Activated CD4-positive, CD25-positive, alpha-beta regulatory T cell treated with anti-CD3 and anti-CD28 coated beads, Interleukin-2, amount 50 U/mL, for 24 hours (primary cell): Measurements from ENCODE around the gene ZNF358.
A peak's percentile ranks its signal among the peaks of the same experiment; 100 is the strongest.

ENCODE experiments used
- ATAC-seq, 2 donors: fragments of 150-1000 bp; cut with Tn5 transposase; one replicate each; pipeline ENCODE4 v1.10.0; 2021; ENCODE audit warnings: mild to moderate bottlenecking in 1 of 2, moderate library complexity in 1 of 2

Gene ZNF358

DNA sequence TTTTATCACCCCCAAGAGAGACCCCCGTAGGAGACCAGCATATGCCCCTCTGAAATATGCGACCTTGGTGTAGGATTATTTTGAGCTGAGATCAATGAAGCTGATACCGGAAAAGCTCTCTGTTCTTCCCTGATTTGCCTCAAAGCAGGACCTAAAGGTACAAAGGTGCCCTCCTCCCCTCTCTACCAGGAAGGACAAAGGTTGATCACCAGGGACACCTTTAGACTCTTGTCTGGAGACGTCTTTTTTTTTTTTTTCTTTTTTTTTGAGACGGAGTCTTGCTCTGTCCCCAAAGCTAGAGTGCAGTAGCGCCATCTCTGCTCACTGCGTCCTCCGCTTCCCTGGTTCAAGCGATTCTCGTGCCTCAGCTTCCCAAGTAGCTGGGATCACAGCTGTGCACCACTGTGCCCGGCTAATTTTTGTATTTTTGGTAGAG lies 26.3 kb upstream of the ZNF358 start:
- ATAC-seq = no peak

- ATAC-seq = peak; percentile 14 to 41
Observed at GRCh38 chr19:7492142-7492541, 23.8 kb upstream of the ZNF358 start.

GRCh38 chr19:7492558-7492957 lies 23.3 kb upstream of the ZNF358 start:
- ATAC-seq = no peak

- no peak for ATAC-seq
Observed at GRCh38 chr19:7494416-7495098, 21.3 kb upstream of the ZNF358 start.

GRCh38 chr19:7497292-7497691 lies 18.6 kb upstream of the ZNF358 start:
- ATAC-seq = no peak

- ATAC-seq = peak in 1 of 2 donors; percentile 30
Observed at GRCh38 chr19:7500811-7501450, 15.0 kb upstream of the ZNF358 start.

DNA sequence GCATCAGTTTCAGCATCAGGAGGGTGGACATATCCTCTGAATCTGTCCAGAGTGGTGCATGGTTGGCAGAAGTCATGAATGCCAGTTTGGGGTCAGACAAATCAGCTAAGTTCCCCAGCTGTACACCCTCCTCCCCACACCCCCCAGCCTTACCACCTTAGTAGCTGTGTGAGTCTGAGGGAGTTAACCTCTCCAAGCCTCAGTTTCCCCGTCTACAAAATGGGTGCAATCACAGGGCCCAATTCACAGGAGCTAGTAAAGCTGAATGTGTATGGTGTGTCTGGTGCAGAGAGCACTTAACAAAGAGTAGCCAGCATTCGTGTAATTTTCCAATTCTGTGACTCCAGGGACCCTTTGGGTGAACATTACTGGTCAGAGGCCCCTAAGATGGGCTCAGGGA lies 13.4 kb upstream of the ZNF358 start:
- no peak for ATAC-seq

GRCh38 chr19:7504684-7505083 lies 11.2 kb upstream of the ZNF358 start:
- no peak for ATAC-seq

GRCh38 chr19:7505288-7505681 lies 10.6 kb upstream of the ZNF358 start:
- no peak for ATAC-seq

DNA sequence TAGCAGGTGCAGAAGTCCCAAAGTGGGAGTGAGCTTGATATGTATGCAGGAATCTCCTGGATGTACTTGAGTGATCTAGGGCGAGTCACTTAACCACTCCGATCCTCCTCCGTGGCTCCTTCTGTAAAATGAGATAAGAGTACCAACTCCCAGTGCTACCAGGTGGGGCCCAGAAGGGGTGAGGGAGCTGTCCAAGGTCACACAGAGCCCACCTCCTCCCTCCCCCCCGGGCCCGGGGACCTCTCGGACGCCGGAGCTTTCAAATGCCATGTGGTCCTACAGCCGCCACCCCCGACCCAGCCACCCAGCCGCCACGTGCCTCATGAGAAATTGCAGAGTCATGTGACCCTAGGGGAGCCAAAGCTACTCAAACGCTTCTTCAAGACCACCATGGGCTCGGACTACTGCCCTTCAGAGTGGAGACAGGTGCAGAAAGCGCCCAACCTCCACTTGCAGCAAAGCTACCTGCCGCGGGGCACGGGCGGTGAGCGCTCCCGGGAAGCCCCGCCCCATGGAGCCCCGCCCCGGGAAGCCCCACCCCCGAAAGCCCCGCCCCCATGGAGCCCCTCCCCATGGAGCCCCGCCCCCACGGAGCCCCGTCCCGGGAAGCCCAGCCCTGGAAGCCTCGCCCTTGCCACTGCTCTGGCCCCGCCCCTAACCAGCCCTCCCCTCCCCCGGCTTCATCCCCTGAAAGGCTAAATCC lies 10.1 kb upstream of the ZNF358 start:
- ATAC-seq = peak in 1 of 2 donors; percentile 33

DNA sequence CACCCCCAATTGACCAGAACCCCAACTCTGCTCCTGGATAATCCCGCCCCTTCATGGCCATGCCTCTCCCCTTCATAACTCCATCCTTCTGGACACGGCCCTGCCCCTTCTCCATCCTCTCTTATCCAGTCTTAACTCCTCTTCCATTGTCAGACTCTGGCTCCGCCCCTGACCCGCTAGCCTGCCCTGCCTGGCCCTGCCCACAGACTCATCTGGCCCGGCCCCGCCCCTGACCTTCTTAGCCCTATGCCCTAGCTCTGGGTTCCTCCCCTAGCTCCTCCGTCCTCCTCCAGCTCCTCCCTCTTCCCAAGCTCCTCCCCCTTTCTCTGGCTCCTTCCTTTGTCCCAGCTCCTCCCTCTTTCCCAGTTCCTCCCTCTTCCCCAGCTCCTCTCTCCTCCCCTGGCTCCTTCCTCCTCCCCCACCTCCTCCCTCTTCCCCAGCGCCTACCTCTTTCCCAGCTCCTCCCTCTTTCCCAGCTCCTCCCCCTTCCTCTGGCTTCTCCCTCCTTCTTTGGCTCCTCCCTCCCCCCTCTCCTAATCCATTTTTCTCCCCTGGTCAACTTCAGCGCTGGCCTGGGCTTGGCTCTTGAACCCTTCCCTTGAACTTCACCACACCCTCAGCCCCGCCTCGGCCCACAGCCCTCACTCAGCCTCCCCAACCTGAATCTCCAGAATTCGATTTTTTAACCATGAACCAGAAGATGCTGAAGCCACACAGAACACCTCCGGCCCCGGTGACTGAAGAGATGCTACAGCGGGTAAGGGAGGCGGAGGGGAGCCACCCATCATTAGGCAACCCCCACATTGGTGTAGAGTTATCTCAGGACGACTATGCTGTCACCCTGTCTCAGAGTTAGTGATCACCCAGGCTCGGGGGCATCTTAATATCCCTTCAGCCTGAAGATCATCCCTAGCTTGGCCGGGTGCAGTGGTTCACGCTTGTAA lies 9.2 kb upstream of the ZNF358 start:
- peak; percentile 51 to 73 for ATAC-seq

GRCh38 chr19:7507884-7508283 lies 8.0 kb upstream of the ZNF358 start:
- peak; percentile 18 to 22 for ATAC-seq

DNA sequence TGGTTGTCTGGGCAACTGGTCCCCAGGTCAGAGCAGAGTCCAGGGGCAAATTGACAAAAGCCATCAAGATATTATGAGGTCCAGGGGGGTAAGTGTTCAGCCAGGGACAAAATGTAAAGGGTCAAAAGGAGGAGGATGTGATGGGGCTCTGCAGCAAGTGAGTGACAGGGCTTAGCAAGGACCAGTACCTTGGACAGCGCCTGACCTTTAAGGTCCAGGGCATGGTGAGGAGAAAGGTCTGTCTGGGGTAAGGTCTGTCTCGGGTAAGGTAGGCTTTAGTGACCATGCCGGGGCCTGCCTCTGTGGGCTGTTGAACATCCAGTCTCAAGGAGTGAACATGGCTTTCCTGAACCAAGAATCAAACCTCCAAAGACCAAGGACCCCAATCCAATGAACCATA lies 6.3 kb upstream of the ZNF358 start:
- ATAC-seq = no peak

DNA sequence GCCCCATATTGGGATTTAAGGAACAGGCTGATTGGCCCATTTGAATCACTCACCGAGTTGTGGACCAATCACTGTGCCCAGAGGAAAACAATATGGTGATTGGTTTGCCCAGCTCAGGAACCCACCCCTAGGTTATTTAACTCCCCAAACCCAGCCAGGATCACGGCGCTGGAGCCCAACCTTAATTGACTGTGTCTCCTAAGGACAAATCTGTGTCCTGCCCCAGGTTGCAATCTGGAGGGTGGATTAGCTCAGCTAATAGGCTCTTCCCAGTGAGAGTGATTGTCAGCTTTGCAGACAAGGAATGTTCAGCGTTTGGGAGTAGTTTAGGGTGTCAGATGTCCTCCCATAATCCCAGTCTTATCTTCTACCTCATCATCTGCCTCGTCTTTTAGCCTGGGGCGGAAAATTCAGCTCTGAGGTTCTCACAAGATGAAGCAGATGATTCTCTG lies 3.5 kb upstream of the ZNF358 start:
- no peak for ATAC-seq

- ATAC-seq = no peak
Observed at GRCh38 chr19:7513809-7514642, 1.9 kb upstream of the ZNF358 start.

GRCh38 chr19:7515110-7515644 lies 726 bp upstream of the ZNF358 start:
- no peak for ATAC-seq

DNA sequence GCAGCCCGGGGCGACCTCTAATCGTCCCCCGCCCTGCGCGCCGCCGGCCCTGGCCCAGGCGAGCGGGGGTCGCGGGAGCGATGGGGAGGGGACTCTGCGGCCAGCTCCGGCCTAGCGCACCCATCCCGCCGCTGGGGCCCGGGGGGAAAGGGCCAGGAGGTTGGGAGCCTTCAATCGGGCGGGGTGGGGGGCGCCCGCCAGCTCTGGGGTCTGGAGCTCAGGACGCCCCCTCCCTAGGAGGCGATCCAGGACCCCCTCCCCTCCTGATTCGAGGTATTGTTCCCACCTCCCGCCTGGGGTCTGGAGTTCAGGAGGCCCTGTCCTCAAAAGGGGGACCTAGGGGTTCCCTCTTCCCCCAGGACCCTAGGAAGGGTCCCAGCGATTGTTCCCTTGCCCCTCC lies 430 bp downstream of the ZNF358 start:
- no peak for ATAC-seq

DNA sequence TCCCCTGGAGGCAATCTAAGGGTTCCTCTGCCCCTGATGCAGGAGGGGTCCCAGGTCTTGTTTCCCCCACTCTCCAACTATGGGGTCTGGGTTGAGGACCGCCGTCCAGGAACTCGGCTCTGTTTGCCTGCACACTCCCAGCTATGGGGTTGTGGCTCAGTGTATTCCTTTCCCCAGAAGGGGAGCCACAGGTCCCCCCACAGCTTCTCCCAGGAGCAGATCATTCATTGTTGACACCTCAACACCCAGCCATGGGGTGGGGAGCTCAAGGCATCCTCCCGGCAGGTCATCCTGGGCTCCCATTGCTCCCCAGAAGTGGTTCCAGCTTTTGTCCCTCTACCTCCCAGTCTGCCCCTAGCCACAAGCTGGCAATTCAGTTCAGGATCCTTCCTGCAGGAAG lies 975 bp downstream of the ZNF358 start:
- no peak for ATAC-seq

DNA sequence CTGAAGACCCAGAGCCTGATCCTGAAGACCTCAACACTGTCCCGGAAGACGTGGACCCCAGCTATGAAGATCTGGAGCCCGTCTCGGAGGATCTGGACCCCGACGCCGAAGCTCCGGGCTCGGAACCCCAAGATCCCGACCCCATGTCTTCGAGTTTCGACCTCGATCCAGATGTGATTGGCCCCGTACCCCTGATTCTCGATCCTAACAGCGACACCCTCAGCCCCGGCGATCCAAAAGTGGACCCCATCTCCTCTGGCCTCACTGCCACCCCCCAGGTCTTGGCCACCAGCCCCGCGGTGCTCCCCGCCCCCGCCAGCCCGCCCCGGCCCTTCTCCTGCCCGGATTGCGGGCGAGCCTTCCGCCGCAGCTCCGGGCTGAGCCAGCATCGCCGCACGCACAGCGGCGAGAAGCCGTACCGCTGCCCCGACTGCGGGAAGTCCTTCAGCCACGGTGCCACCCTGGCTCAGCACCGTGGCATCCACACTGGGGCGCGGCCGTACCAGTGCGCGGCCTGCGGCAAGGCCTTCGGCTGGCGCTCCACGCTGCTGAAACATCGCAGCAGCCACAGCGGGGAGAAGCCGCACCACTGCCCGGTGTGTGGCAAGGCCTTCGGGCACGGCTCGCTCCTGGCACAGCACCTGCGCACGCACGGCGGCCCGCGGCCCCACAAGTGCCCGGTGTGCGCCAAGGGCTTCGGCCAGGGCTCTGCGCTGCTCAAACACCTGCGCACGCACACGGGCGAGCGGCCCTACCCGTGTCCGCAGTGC lies 3.6 kb downstream of the ZNF358 start:
- no peak for ATAC-seq
